IPS-NIHi7 (cell line): ENCODE data around the gene APPL2.
"Not testable (repeated sequence)": the region's sequence is repeated elsewhere in the genome, so short reads cannot be mapped to it uniquely, and the experiment has no call there.

Source experiments
- DNase-seq: peaks from one replicate; pipeline ENCODE4 v3.0.0; 2012; ENCODE audit warnings: mixed read lengths; ENCODE audit errors: extremely low spot score

APPL2 gene

GRCh38 chr12:105256431-105256830 lies 20.5 kb upstream of the APPL2 start:
- not testable (repeated sequence) for DNase-seq

- DNase-seq, result no peak
These were observed 20.0 kb upstream of the APPL2 start for GRCh38 chr12:105256011-105256410.

GRCh38 chr12:105253866-105254513 lies 18.0 kb upstream of the APPL2 start:
- DNase-seq, result no peak

- no peak for DNase-seq
These were observed 16.9 kb upstream of the APPL2 start for GRCh38 chr12:105252901-105253300.

- DNase-seq, result not testable (repeated sequence)
These were observed 9.9 kb upstream of the APPL2 start for GRCh38 chr12:105245776-105246427.

GRCh38 chr12:105245291-105245690 lies 9.3 kb upstream of the APPL2 start:
- DNase-seq, result no peak

- no peak for DNase-seq
These were observed 4.3 kb upstream of the APPL2 start for GRCh38 chr12:105240228-105240627.

- no peak for DNase-seq
These were observed 3.3 kb upstream of the APPL2 start for GRCh38 chr12:105239304-105239703.

- no peak for DNase-seq
These were observed 1.7 kb upstream of the APPL2 start for GRCh38 chr12:105237666-105238065.

GRCh38 chr12:105235281-105235731 lies 668 bp downstream of the APPL2 start:
- DNase-seq, result no peak

GRCh38 chr12:105234197-105234596 lies 1.8 kb downstream of the APPL2 start:
- no peak for DNase-seq

- DNase-seq, result no peak
These were observed 2.7 kb downstream of the APPL2 start for GRCh38 chr12:105233041-105233905.

GRCh38 chr12:105231396-105231795 lies 4.6 kb downstream of the APPL2 start:
- DNase-seq, result no peak

GRCh38 chr12:105229371-105229770 lies 6.6 kb downstream of the APPL2 start:
- DNase-seq, result no peak

GRCh38 chr12:105228966-105229365 lies 7.0 kb downstream of the APPL2 start:
- DNase-seq, result no peak

- no peak for DNase-seq
These were observed 7.5 kb downstream of the APPL2 start for GRCh38 chr12:105228494-105228893.

GRCh38 chr12:105227879-105228278 lies 8.1 kb downstream of the APPL2 start:
- no peak for DNase-seq

GRCh38 chr12:105226219-105226618 lies 9.8 kb downstream of the APPL2 start:
- DNase-seq, result no peak

GRCh38 chr12:105225505-105226015 lies 10.4 kb downstream of the APPL2 start:
- no peak for DNase-seq

GRCh38 chr12:105224399-105224798 lies 11.6 kb downstream of the APPL2 start:
- DNase-seq, result no peak

GRCh38 chr12:105223884-105224283 lies 12.1 kb downstream of the APPL2 start:
- DNase-seq, result no peak

GRCh38 chr12:105223352-105223845 lies 12.6 kb downstream of the APPL2 start:
- DNase-seq, result no peak
